Erythroblast (primary cell): ENCODE measurements around the gene BCL2L12.

Source experiments
- DNase-seq, 2 experiments: peaks; one replicate each; lab custom pipeline; 2025; lab: John Stamatoyannopoulos, UW
- GATA1 ChIP-seq: IDR thresholded peaks from 2 replicates; pipeline ENCODE4 v1.6.1; 2011; ENCODE audit warnings: low read depth, mild to moderate bottlenecking, control low read depth, low read length, moderate library complexity
- POLR2A ChIP-seq: IDR thresholded peaks from 2 replicates; pipeline ENCODE4 v1.6.1; 2011; ENCODE audit warnings: mild to moderate bottlenecking, low read length

BCL2L12 gene

DNA sequence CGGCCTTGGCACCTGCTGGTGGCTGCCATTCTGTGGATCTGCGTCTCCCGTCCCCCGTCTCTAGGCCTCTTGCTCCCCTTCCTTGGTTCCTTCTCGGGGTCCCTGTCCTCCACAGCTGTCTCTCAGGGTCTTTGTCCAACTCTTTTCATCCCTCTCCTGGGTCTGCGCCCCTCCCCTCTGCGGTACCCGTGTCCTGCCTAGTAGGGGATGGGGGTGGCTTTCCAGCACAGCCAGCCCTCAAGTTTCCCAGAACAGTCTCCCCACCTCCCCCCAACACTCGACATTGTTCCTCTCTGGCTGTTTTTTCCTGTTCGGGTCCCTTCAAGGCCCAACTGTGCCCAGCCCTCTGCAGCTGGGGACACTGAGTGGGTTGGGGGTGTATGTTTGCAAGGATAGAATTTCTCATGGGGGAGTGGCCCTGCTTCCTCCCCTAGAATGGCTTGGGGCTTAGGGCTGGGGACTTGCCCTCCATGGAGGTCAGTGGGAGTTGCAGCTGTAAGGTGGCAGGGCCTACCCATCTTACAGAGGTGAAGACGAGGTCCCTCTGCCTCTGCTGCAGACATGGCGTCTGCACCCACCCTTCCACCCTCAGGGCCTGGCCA, 22.9 kb downstream of the BCL2L12 start:
- DNase-seq, result no peak
- TF ChIP-seq GATA1 (no peak), POLR2A (no peak)

DNA sequence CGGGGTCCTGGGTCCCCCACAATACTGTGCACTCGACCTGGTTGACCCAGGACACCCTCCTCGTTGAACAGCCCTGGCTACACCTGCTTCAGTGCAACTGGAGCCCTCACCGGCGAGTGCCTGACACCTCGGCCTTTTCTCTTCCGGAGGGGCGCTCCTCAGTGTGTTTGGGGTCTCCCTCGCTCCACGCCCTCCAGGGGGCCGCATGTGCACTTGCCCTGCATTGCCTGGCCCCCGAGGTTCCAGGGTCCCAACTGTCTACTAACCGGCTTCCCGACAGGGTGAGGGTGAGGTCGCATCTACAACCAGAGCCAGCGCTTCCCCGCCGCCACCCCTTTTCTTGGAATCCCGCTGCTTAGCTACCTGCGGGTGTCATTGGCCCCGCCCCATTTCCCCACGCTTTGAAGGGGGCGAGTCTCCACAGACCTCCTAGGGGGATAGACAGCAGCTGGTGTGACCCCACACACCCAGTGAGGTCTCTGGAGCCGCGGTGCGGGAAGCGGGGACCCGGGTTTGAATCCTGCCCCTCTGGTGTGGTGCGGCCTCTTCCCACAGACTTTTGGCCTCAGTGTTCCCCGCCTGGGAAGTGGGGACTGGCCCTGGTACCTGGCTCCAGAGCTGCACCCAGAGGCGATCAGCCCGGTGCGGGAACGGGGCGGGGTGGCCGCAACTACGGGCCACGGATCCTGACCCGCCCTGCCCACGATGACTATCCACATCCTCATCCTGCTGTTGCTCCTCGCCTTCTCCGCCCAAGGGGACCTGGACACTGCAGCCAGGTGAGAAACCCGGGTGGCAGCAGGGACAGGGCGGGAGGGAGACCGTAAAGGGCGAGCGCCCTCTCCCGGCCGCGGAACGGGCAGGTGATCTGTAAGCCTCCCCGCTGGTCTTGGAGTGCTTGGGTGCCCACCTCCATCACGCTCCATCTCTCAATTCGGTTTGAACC, 23.7 kb downstream of the BCL2L12 start, which contains the start of gene ADM5:
Gene ADM5, plus strand, starts transcription at position 462 of the 946 bp plus-strand sequence. Its CDS starts 244 bp downstream, at position 706.
- TF ChIP-seq GATA1 (no peak), POLR2A (no peak)
- no peak for DNase-seq

DNA sequence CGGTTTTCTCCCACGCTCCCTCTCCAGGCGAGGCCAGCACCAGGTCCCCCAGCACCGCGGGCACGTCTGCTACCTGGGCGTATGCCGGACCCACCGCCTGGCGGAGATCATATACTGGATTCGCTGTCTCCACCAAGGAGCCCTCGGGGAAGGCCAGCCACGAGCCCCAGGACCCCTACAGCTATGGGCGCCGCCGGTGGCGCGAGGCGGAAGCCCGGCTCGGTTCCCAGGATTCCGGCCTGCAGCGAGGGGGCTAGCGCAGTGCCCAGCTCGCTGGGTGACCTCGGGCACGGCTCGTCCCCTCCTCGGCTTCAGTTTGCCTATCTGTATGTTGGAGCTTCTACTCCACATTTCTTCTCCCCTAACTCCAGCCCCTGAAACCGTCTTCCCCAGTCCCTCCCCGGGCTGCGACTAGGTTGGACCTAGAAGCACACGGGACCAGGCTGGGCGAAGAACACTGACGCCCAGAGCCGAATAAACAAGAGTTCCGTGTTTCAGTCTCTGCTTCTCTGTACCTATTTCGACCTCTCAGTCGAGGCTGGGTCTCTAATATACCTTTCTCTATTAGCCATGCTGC, 24.4 kb downstream of the BCL2L12 start:
- TF ChIP-seq GATA1, result no peak
- TF ChIP-seq POLR2A, result no peak

DNA sequence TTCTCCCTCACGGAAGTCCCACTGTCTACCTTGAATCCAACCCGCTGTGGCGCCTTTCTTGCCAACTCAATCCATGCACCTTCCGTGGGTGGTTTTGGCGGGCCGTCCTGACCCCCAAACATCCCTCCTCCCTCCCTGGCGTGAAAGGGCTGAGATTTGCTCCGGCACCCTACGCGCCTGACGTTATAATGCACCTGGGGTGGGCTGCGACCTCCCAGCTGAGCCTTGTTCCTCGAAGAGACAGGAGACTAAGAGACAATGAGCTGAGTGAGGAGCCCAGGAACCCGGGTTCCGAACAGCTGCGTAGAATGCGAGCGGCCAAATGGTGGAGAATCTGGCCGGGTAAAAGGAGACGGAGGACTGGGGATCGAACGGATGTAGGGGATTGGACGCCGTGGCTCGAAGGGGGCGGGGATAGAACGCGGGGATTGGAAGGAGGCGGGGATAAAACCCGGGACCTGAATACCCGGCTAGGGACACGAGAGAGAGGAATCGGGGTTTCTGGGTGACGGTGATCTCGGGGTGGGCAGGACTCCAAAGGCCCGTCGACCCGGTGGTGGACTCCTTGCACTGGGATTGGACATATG, 25.0 kb downstream of the BCL2L12 start, which contains the start of gene CPT1C:
Gene CPT1C, plus strand, starts transcription at position 461 of the 587 bp plus-strand sequence. CDS start 1,137 bp downstream, outside the sequence.
- no peak for DNase-seq
- TF ChIP-seq GATA1, result no peak

More for the DNA sequence above, 24.4 kb downstream of the BCL2L12 start:
- DNase-seq, result no peak

DNA sequence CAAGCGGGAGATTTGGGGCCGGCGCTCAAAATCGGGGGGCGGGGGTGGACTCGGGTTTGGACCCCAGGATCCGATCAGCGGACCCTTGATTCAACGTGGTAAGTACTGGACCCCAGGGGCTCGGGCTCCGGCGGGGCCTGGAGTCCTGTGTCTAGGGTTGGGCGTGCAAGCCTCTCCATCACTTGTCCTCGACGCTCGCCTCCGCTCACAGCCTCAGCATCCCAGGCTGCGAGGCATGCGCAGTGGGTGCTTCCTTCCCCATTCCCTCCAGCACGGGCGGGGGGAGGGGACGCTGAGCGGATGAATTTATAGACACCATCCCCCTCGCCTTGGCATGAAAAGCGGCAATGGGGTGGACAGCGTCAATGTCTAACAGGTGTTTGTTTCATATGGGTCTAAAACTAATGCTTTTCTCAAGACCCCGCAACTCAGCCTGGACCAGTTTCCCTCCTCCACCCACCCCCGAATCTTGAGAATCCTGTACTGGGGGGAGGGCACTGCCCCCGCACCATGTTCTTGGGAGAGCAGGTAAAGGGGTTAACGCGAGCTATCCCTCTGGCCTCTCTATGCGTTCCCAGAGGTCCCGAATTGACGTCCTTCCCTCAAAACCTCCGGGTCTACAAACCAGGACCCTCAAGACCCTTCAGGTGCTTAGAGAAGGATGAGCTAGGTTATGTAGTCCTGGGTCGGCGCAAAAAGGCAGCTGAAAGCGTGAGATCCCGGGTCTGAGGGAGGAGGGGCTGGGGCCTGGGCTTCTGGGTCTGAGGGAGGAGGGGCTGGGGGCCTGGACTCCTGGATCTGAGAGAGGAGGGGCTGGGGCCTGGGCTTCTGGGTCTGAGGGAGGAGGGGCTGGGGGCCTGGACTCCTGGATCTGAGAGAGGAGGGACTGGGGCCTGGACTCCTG, 25.8 kb downstream of the BCL2L12 start:
- TF ChIP-seq GATA1 (no peak), POLR2A (no peak)
- DNase-seq, result no peak

DNA sequence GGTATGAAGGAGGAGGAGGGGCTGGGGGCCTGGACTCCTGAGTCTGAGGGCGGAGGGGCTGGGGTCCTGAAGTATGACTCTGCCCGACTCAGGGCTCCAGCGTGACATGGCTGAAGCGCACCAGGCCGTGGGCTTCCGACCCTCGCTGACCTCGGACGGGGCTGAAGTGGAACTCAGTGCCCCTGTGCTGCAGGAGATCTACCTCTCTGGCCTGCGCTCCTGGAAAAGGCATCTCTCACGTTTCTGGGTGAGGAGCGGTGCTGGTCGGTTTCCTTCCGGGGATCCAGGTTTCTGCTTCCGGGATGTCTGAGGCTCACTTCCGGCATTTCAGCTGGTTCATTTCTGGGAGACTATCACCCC, 26.4 kb downstream of the BCL2L12 start:
- DNase-seq, result no peak
- TF ChIP-seq GATA1 (no peak), POLR2A (no peak)

DNA sequence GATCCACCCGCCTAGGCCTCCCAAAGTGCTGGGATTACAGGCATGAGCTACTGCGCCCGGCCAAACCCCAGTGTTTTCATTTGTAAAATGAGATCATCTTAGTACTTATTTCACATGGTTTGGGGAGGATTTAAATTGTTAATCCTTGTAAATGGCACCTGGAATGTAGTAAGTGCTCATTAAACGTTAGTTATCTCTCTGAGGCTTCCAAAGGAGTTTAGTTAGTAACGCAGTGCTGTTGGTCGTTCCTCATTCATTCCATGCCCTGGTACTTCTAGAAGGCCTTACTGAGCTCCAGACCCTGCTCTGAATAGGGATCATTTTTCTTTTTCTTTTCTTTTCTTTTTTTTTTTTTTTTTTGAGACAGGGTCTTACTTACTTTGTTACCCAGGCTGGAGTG, 30.4 kb downstream of the BCL2L12 start:
- no peak for DNase-seq
- no peak for TF ChIP-seq POLR2A

DNA sequence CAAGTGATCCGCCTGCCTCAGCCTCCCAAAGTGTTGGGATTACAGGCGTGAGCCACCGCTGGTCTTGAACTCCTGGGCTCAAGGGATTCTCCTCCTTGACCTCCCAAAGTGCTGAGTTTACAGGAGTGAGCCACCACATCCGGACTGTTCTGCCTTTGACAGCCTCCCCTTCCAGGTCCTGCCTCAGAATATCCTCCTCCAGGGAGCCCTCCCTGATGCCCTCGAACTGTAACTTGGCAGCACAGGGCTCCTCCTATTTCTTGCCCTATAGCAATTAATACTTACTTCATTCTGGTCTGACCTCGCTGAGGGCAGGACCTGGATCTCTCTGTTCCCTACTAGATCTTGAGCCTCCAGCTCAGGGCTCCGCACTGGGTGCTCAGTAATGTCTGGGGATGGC, 31.1 kb downstream of the BCL2L12 start:
- DNase-seq, result no peak

DNA sequence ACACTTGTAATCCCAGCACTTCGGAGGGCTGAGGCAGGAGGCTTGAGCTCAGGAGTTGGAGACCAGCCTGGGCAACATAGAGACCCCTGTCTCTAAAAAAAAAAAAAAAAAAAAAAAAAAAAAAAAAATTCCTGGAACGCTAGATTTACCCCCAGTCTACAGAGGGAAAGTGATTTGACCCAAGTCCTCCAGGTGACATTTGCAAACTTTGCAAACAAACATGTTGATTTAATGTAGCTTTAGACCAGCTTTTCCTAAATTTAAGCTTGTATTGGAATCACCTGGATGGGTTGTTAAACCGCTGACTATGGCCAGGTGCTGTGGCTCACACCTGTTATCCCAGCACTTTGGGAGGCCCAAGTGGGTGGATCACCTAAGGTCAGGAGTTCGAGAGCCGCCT, 33.6 kb downstream of the BCL2L12 start:
- DNase-seq, result no peak
- TF ChIP-seq POLR2A, result no peak
- TF ChIP-seq GATA1, result no peak

More for the DNA sequence above, 31.1 kb downstream of the BCL2L12 start:
- TF ChIP-seq POLR2A, result no peak
- no peak for TF ChIP-seq GATA1

DNA sequence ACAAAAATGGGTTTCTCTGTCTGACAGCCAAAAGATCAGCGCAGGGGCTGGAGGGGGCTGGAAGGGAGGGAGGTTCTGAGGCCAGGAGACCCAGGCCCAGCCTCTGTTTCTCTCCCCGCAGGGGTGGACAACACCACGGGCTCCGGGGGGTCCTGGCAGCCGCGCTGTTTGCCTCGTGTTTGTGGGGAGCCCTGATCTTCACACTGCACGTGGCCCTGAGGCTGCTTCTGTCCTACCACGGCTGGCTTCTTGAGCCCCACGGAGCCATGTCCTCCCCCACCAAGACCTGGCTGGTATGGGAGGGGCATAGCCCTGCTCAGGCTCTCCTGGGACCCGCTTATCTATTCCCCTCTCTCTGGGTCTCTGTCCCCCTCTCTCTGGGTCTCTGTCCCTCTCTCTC, 34.8 kb downstream of the BCL2L12 start:
- TF ChIP-seq POLR2A, result no peak
- DNase-seq, result no peak

DNA sequence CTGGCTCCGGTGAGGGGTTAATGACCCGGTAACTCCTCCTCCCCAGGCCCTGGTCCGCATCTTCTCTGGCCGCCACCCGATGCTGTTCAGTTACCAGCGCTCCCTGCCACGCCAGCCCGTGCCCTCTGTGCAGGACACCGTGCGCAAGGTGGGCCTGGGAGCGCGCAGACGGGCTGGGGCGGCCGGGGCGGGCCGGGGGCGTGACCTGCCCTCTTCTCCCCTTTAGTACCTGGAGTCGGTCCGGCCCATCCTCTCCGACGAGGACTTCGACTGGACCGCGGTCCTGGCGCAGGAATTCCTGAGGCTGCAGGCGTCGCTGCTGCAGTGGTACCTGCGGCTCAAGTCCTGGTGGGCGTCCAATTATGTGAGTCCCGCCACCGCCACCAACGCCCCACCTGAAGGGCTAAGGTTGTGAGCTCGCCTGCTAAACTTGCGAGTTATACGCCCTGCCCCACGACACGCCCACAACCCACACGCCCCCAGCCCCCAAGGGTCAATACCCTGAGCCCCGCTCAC, 35.6 kb downstream of the BCL2L12 start:
- DNase-seq, result no peak
- no peak for TF ChIP-seq GATA1

DNA sequence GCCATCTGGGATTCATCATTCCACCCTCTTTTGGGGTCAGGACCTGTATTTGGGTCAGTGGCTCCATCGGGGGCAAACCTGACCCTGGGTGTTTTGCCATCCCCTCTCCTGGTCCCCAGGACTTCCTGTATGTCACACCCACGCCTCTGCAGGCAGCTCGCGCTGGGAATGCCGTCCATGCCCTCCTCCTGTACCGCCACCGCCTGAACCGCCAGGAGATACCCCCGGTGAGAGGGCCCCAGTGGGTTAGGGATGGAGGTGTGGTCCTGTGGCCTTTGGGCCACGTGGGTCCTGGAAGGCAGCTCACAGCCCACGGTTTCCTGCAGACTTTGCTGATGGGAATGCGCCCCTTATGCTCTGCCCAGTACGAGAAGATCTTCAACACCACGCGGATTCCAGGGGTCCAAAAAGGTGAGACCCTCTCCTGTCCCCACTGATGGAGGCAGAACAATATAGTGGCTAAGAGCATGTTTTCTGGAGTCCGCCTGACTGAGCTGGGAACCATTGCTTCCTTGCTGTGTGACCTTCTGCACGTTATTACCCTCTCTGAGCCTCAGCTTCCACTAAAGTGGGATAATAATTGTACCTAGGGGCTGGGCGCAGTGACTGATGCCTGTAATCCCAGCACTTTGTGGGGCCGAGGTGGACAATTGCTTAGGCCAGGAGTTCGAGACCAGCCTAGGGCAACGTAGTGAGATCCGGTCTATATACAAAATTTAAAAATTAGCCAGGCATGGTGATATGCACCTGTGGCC, 39.3 kb downstream of the BCL2L12 start:
- no peak for TF ChIP-seq GATA1
- no peak for TF ChIP-seq POLR2A
- no peak for DNase-seq
